ENCODE data around the gene NCOA1.
"Not testable (repeated sequence)": the region's sequence is repeated elsewhere in the genome, so short reads cannot be mapped to it uniquely, and the experiment has no call there.

NCOA1 gene

DNA sequence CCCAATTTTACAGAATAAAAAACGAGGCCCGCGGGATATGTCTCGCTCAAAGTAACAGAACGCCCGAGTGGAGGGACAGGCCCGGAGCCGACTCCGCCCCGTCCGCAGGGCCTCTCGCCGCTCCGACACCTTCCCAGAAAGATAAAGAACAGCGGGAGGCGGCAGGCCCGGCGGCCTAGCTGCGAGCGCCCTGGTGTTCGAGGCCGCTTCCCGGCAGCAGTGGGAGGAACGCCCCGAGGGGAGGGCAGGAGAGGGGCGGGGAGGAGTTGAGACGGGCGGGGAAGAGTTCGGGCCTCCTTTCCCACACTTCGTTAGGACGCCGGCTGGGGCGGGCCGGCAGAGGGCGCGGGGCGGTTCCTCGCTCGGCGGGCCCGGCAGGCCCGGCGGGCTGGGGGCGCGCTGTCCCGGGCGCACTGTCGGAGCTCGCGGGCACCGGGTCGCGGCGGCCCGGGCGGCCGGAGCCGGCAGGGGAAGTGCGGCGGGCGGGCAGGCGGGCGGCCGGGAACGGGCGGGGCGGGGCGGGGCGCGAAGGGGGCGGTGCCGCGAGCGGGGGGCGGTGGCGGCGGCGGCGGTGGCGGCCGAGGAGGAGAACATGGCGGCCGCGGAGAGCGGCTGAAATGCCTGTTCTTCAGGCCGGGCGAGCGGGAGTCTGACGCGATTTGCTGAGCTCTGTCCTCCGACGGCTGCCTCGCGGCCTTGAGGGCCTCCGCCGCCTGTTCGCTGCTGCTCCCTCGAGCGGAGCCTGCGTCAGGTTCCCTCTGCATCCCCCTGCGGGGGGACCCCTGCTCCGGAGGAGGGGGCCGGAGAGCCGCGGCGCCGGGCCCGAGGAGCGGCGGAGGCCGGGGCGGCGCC is at the start of gene NCOA1:
NCOA1 (plus strand) TSS at position 565 of the 852 bp plus-strand sequence. CDS start 167,424 bp downstream, outside the sequence.
- peak; percentile 80 to 86 (median 82) for DNase-seq (ENCODE audit: low read depth in 3 of 3)

DNA sequence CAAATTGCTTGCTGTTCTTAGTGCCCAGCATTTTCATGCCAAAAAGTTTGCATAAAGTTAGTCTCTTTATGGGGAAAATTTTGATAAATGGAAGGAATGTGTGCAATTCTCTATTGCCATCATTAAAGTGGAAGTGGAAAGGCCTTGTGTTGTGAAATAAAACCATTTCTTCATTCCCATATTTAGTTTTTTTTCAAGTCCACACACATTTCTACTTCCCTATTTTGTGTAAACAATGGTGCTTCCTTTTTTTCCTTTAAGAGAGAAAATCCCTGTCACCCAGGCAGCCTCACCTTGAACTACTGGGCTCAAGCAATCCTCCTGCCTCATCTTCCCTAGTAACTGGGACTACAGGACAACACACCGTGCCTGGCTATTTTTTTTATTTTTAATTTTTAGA is 42.3 kb upstream of the NCOA1 start:
- DNase-seq (ENCODE audit: low read depth in 3 of 3): no peak

DNA sequence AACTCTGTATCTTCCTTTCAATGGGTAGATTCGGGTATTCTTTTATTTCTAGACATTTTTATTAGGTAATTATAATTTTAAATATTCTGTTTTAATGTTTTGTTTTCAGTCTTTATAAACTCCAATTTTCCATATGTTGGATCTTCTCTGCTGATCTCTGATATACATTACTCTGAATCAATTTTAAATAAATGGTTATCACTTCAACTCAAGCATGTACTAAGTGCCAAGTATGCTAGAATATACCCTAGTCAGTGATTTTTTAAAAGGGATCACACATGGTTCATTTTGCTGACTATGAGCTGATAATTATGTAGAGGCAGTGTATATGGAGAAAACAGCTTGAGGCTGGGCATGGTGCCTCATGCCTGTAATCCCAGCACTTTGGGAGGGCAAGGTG is 41.7 kb upstream of the NCOA1 start:
- DNase-seq (ENCODE audit: low read depth in 3 of 3): no peak

GRCh38 chr2:24451805-24452501 is 39.1 kb upstream of the NCOA1 start:
- no peak for DNase-seq (ENCODE audit: low read depth in 3 of 3)

DNA sequence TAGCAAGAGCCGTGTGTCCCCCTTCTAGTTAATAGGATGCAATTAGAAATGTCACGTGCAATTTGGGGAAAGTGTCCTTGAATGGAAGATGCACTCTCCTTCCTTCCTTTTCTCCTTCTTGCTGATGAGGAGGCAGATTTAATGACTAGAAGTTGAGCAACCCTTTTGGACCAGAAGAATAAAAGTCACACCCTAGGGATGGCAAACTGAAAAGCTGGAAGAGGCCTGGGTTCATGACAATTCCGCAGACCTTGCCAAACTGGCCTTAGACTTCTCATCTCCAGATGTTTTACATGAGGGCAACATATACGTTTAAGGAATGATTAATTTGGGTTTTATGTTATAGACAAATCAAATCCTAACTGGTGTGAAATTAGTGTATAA is 38.6 kb upstream of the NCOA1 start:
- no peak for DNase-seq (ENCODE audit: low read depth in 3 of 3)

GRCh38 chr2:24453379-24454073 is 37.5 kb upstream of the NCOA1 start:
- DNase-seq (ENCODE audit: low read depth in 3 of 3): no peak

GRCh38 chr2:24454294-24454693 is 36.8 kb upstream of the NCOA1 start:
- no peak for DNase-seq (ENCODE audit: low read depth in 3 of 3)

- no peak for DNase-seq (ENCODE audit: low read depth in 3 of 3)
These were observed 34.2 kb upstream of the NCOA1 start for GRCh38 chr2:24456599-24457556.

- DNase-seq (ENCODE audit: low read depth in 3 of 3): no peak
These were observed 33.2 kb upstream of the NCOA1 start for GRCh38 chr2:24457696-24458386.

- no peak for DNase-seq (ENCODE audit: low read depth in 3 of 3)
These were observed 31.6 kb upstream of the NCOA1 start for GRCh38 chr2:24459224-24460161.

GRCh38 chr2:24461685-24462084 is 29.4 kb upstream of the NCOA1 start:
- no peak for DNase-seq (ENCODE audit: low read depth in 3 of 3)

DNA sequence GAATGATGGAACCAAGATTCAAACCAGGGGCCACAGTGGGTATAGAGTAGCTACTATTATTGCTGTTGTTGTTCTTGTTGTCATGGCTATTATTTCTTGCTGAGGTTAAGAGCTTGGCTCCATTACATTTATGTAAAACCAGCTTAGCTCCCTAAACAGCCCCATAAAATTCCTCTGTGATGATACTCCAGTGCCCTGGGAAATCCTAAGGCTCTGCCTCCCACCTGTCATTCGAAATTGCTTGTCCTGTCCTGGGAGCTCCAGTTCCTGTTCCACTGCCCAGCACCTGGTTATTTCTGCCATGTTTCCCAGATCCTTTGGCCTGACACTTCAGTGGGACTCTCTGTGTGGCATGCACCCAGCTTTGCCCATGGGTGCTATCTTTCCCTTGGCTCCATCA is 27.8 kb upstream of the NCOA1 start:
- DNase-seq (ENCODE audit: low read depth in 3 of 3): no peak

DNA sequence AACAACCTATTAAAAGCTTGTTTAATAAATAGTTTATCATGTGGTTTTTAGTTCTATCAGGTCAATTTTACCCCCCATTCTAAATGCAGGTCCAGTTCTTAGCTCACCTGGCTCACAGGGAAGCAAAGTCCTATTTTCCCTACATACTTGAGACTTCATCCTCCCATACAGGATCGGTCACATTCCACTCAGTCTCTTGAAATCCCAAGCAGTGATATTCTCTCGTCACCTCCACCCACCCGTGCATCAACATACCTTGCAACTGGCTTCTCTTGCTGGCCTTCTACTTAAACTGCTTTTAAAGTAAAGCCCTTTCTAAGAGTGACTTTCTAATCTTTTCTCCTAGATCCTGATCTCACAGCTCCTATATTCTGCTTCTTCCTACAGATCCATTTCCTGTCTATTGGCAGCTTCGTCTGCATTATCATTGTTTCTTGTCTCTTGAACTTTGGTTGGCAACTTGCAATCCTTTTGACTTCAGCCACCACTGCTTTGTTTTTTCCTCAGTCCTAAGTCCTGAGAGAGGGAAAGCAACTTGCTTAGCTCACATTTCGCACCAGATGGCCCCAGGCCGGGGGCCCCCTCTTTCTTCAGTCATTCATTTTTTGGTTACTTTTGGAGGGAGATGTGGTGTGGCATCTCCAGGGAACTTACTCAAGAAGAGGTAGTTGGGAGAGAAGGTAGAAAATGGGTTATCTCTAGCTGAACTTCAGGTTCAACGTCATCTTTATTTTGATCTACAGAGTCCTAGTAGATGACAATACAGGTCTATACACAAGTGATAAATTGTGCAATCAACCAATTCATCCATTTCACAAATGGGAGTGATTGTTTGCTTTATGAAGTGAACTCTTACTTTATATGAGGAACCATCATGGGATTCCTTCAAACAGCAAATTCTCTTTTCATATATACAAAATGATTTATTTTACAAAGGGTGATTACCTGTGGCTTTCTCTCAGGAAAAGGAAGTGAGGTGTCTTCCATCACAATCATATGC is 23.9 kb upstream of the NCOA1 start:
- no peak for DNase-seq (ENCODE audit: low read depth in 3 of 3)

DNA sequence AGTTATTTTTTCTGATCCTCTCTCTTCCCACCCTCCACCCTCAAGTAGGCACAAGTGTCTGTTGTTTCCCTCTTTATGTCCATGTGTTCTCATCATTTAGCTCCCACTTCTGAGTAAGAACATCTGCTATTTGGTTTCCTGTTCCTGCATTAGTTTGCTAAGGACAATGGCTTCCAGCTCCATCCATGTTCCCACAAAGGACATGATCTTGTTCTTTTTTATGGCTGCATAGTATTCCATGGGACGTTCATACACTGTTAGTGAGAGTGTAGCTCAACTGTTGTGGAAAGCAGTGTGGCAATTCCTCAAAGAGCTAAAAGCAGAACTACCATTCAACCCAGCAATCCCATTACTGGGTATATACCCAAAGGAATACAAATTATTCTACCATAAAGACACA is 22.6 kb upstream of the NCOA1 start:
- DNase-seq (ENCODE audit: low read depth in 3 of 3): not testable (repeated sequence)

GRCh38 chr2:24469148-24469650 is 21.9 kb upstream of the NCOA1 start:
- DNase-seq (ENCODE audit: low read depth in 3 of 3): no peak

GRCh38 chr2:24471662-24472061 is 19.4 kb upstream of the NCOA1 start:
- DNase-seq (ENCODE audit: low read depth in 3 of 3): no peak

GRCh38 chr2:24472416-24472815 is 18.6 kb upstream of the NCOA1 start:
- DNase-seq (ENCODE audit: low read depth in 3 of 3): no peak

DNA sequence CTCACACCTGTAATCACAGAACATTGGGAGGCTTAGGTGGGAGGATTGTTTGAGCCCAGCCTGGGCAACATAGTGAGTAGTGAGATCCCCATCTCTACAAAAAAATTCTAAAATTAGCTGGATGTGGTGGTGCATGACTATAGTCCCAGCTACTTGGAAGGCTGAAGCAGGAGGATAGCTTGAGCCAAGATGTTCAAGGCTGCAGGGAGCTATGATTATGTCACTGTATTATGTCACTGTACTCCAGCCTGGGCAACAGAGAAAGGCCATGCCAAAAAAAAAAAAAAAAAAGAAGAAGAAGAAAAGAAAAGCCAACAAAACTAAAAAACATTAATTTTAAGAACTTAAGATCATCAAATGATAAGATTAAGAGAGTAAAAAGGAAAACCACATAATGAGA is 17.4 kb upstream of the NCOA1 start:
- DNase-seq (ENCODE audit: low read depth in 3 of 3): no peak
